Fibroblast of lung (primary cell): ENCODE results near the gene ARID1B. TPM values are rescaled to one million over a fixed set of nuclear protein-coding genes. Genes with fewer than 3 reads are reported as not detected.

Experiments used
- DNase-seq, 2 donors: peaks; one replicate each; pipeline versions ENCODE4 v3.0.0 to v3.0.0-alpha.2; 2010; ENCODE audit warnings: low read depth in 2 of 2
- H2AFZ ChIP-seq: 2 replicates; pipeline ENCODE4 v1.5.1; 2012; ENCODE audit warnings: low read length, control low read depth, inconsistent platforms
- H3K27ac ChIP-seq: 2 replicates; pipeline ENCODE4 v1.5.1; 2011; ENCODE audit warnings: low read length, control low read depth; ENCODE audit not compliant: insufficient read depth
- H3K27me3 ChIP-seq: 2 replicates; pipeline ENCODE4 v1.5.1; 2011; ENCODE audit warnings: mild to moderate bottlenecking, low read length; ENCODE audit not compliant: control insufficient read depth, insufficient read depth
- H3K36me3 ChIP-seq: 2 replicates; pipeline ENCODE4 v1.5.1; 2011; ENCODE audit warnings: low read length; ENCODE audit not compliant: control insufficient read depth, insufficient read depth
- H3K4me1 ChIP-seq: 2 replicates; pipeline ENCODE4 v1.5.1; 2011; ENCODE audit warnings: low read length; ENCODE audit not compliant: control insufficient read depth, insufficient read depth; ENCODE audit errors: extremely low read depth
- H3K4me2 ChIP-seq: 2 replicates; pipeline ENCODE4 v1.5.1; 2011; ENCODE audit warnings: low read length, control low read depth; ENCODE audit not compliant: insufficient read depth; ENCODE audit errors: extremely low read depth
- H3K4me3 ChIP-seq, 4 experiments: fragments of 200-600 bp in 1 of 4; sonication (generic) in 1 of 4; replicated peaks in 1 of 4; 2 replicates each; pipeline ENCODE4 v1.5.1; 2011 to 2016; ENCODE audit warnings: low read length in 4 of 4, low read depth in 3 of 4, mild to moderate bottlenecking in 3 of 4, control low read depth in 2 of 4, inconsistent platforms in 1 of 4, mixed read lengths in 1 of 4; ENCODE audit not compliant: insufficient read depth in 1 of 4; ENCODE audit errors: control extremely low read depth in 1 of 4
- H3K79me2 ChIP-seq: 2 replicates; pipeline ENCODE4 v1.5.1; 2012; ENCODE audit warnings: mild to moderate bottlenecking, low read length, inconsistent platforms; ENCODE audit not compliant: control insufficient read depth, insufficient read depth
- H3K9ac ChIP-seq: 2 replicates; pipeline ENCODE4 v1.5.1; 2011; ENCODE audit warnings: mild to moderate bottlenecking, low read length, control low read depth; ENCODE audit not compliant: insufficient read depth
- H3K9me3 ChIP-seq: 2 replicates; pipeline ENCODE4 v1.5.1; 2012; ENCODE audit warnings: low read depth, low read length; ENCODE audit not compliant: control insufficient read depth, insufficient read depth
- H4K20me1 ChIP-seq: 2 replicates; pipeline ENCODE4 v1.5.1; 2011; ENCODE audit warnings: low read length; ENCODE audit not compliant: control insufficient read depth, insufficient read depth; ENCODE audit errors: extremely low read depth
- EZH2 ChIP-seq: IDR thresholded peaks from 2 replicates; pipeline ENCODE4 v1.5.1; 2012; ENCODE audit warnings: low read length, control low read depth, mild to moderate bottlenecking; ENCODE audit errors: missing control alignments
- polyA plus RNA-seq, 2 donors: library from polyadenylated mRNA; depleted of rRNA in 1 of 2; stranded (reverse) in 1 of 2; unstranded in 1 of 2; fragments of >200 nt; gene quantifications; 2 replicates each; pipeline ENCODE4 v1.2.1, GENCODE V29; 2011 to 2012; ENCODE audit warnings: missing spikeins in 1 of 2
- total RNA-seq: library from RNA; depleted of rRNA; stranded (reverse); fragments of >200 nt; gene quantifications from 2 replicates; pipeline ENCODE4 v1.2.1, GENCODE V29; 2014
- TF ChIP-seq, protein P1 (sequence below), 2 donors: IDR thresholded peaks in 1 of 2; conservative IDR thresholded peaks in 1 of 2; 1 replicate in 1 of 2; 2 replicates in 1 of 2; pipeline ENCODE4 v1.5.1; 2011 to 2012; ENCODE audit warnings: low read length in 2 of 2, control low read depth in 1 of 2, inconsistent platforms in 1 of 2, low read depth in 1 of 2, mild to moderate bottlenecking in 1 of 2

The ARID1B gene
- total and polyA plus RNA-seq, 2 donors (not counting 1 experiment from before 2014, with no cell fraction given): 15.4 to 41.9 TPM

DNA sequence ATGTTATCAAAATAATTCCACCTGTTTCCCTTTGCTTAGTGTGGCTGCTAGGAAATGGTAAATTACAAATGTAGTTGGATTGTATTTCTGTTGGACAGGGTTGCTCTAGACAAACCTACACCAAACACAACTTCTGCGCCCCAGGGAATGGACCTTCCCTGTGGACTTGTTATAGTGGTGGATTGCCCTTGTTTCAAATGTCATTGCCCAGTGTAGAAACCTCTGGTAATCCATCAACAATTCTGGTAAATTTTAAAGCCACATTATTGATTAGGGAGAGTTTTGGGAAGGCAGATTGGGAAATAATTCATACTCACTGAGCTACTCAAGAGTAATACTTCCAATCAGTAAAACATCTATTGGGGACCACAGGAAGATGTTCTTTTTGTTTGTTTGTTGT is 239.8 kb downstream of the ARID1B start:
- no peaks in the 10 kb centered on the region for H3K9me3 ChIP-seq
- peaks cover 20% of the 10 kb centered on the region for H3K79me2 ChIP-seq
- H3K27ac ChIP-seq: no peak overlapping the region
- no peak overlapping the region for H2AFZ ChIP-seq
- H3K4me3 ChIP-seq: no peak overlapping the region
- H3K4me2 ChIP-seq: no peak overlapping the region
- TF ChIP-seq EZH2: no peak
- TF ChIP-seq, protein P1, sequence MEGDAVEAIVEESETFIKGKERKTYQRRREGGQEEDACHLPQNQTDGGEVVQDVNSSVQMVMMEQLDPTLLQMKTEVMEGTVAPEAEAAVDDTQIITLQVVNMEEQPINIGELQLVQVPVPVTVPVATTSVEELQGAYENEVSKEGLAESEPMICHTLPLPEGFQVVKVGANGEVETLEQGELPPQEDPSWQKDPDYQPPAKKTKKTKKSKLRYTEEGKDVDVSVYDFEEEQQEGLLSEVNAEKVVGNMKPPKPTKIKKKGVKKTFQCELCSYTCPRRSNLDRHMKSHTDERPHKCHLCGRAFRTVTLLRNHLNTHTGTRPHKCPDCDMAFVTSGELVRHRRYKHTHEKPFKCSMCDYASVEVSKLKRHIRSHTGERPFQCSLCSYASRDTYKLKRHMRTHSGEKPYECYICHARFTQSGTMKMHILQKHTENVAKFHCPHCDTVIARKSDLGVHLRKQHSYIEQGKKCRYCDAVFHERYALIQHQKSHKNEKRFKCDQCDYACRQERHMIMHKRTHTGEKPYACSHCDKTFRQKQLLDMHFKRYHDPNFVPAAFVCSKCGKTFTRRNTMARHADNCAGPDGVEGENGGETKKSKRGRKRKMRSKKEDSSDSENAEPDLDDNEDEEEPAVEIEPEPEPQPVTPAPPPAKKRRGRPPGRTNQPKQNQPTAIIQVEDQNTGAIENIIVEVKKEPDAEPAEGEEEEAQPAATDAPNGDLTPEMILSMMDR (conservative IDR thresholded peaks at IDR 0.05 in 1 of 2, IDR thresholded peaks at IDR 0.05 in 1 of 2; ENCODE audit: low read depth in 1 of 2, low read length in 2 of 2): no peak
- H4K20me1 ChIP-seq: no peaks in the 10 kb centered on the region
- no peaks in the 10 kb centered on the region for H3K27me3 ChIP-seq
- no peak for DNase-seq
- no peaks in the 10 kb centered on the region for H3K36me3 ChIP-seq
- H3K9ac ChIP-seq: no peak overlapping the region
- H3K4me1 ChIP-seq: peaks cover 5% of the 10 kb centered on the region

DNA sequence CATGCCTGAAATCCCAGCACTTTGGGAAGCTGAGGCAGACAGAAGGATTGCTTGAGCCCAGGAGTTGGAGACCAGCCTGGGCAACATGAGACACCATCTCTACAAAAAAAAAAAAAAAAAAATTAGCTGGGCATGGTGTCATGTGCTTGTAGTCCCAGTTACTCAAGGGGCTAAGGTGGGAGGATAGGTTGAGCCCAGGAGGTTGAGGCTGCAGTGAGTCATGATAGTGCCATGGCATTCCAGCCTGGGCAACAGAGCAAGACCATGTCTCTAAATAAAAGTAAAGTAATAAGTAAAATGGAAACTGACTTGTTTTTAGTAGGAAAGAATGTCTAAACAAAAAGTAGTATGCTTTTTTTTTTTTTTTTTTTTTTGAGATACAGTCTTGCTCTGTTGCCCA is 240.7 kb downstream of the ARID1B start:
- Histone ChIP-seq H3K4me1 (peaks cover 7% of the 10 kb centered on the region), H3K9ac (no peak overlapping the region), H3K4me2 (no peak overlapping the region), H3K27ac (no peak overlapping the region), H3K27me3 (no peaks in the 10 kb centered on the region), H3K4me3 (no peak overlapping the region), H2AFZ (no peak overlapping the region), H3K9me3 (no peaks in the 10 kb centered on the region), H3K36me3 (no peaks in the 10 kb centered on the region), H4K20me1 (no peaks in the 10 kb centered on the region), H3K79me2 (peaks cover 22% of the 10 kb centered on the region)
- DNase-seq: no peak
- TF ChIP-seq EZH2: no peak
- TF ChIP-seq, protein P1 (conservative IDR thresholded peaks at IDR 0.05 in 1 of 2, IDR thresholded peaks at IDR 0.05 in 1 of 2; ENCODE audit: low read depth in 1 of 2, low read length in 2 of 2): no peak

DNA sequence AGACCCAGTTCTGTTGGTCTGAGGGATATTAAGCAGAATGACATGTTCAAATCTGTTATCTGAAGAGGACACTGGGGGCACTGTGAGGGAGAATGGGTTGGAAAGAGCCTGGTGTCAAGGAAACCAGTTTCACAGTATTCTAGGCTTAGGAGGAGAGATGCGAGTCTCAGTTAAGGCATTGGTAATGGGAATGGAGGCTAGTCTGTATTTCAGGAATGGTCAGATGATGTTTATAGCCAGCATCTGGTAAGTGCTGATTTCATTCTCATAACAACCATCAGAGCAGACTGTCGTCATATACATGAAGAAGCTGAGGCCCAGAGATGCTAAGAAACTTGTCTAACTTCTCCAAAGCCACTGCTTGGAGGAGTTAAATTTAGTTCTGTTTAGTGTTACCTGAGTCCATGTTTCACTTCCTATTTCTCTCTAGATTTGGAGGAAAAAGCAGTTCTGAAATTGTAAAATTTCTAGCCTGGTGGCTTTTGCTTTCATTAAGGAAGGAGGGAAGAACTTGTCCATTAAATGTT is 242.0 kb downstream of the ARID1B start:
- Histone ChIP-seq H3K4me2 (peak overlapping the region; percentile 53), H3K4me3 (no peak overlapping the region), H3K27ac (peak overlapping the region; percentile 22), H2AFZ (no peak overlapping the region), H3K27me3 (no peaks in the 10 kb centered on the region), H3K79me2 (peaks cover 30% of the 10 kb centered on the region), H3K4me1 (peaks cover 7% of the 10 kb centered on the region), H3K36me3 (no peaks in the 10 kb centered on the region), H3K9me3 (no peaks in the 10 kb centered on the region), H4K20me1 (no peaks in the 10 kb centered on the region), H3K9ac (no peak overlapping the region)
- no peak for TF ChIP-seq EZH2
- TF ChIP-seq, protein P1 (conservative IDR thresholded peaks at IDR 0.05 in 1 of 2, IDR thresholded peaks at IDR 0.05 in 1 of 2; ENCODE audit: low read depth in 1 of 2, low read length in 2 of 2): no peak
- no peak for DNase-seq
